ENCODE results near the gene PLPP2. TPM values are rescaled to one million over a fixed set of nuclear protein-coding genes. Genes with fewer than 3 reads are reported as not detected.

PLPP2 gene
- total and polyA plus RNA-seq, 2 of the 4 experiments (the other 2 are of a cell fraction): 2.3 to 4.2 TPM

- Histone ChIP-seq H4K20me1 (ENCODE audit: insufficient read depth, low read length) (peaks cover 49% of the 10 kb centered on the region), H2AK5ac (ENCODE audit: low read depth, low read length) (no peak overlapping the region), H4K5ac (ENCODE audit: low read depth, low read length) (no peak overlapping the region), H2BK5ac (ENCODE audit: low read depth, low read length, poor library complexity, severe bottlenecking) (no peak overlapping the region), H2BK120ac (ENCODE audit: low read depth, low read length) (no peak overlapping the region), H3K9me1 (ENCODE audit: insufficient read depth, low read length) (peaks cover 15% of the 10 kb centered on the region), H2BK15ac (ENCODE audit: low read depth, low read length) (no peak overlapping the region), H3K14ac (replicated peaks; ENCODE audit: low read depth, low read length) (no peak overlapping the region), H3K4me2 (ENCODE audit: low read depth, low read length) (no peak overlapping the region), H3K9ac (ENCODE audit: low read depth, low read length) (no peak overlapping the region), H3K4me1 (ENCODE audit: control insufficient read depth, insufficient read depth, low read length) (no peaks in the 10 kb centered on the region), H3K18ac (ENCODE audit: low read depth, low read length) (no peak overlapping the region), H3K23ac (ENCODE audit: low read depth, low read length) (no peak overlapping the region), H3K9me3 (ENCODE audit: control insufficient read depth, insufficient read depth, low read length) (peaks cover 19% of the 10 kb centered on the region), H3K4me3 (ENCODE audit: insufficient read depth, low read depth, low read length) (no peak overlapping the region), H3K4ac (ENCODE audit: low read depth, low read length) (no peak overlapping the region), H3K79me1 (ENCODE audit: low read depth in 1 of 2, low read length in 2 of 2) (peaks cover 31 to 73% of the 10 kb centered on the region in 2 experiments), H3K27ac (ENCODE audit: insufficient read depth, low read length) (no peak overlapping the region), H2BK20ac (ENCODE audit: low read depth, low read length) (no peak overlapping the region), H2AFZ (replicated peaks; ENCODE audit: low read length, poor library complexity) (no peak overlapping the region), H3K36me3 (ENCODE audit: control insufficient read depth, insufficient read depth, low read length) (peaks cover 85% of the 10 kb centered on the region), H4K8ac (ENCODE audit: low read depth in 2 of 2, low read length in 2 of 2) (no peak overlapping the region), H2AK9ac (replicated peaks; ENCODE audit: low read depth, low read length, poor library complexity) (no peak overlapping the region), H3K27me3 (ENCODE audit: control insufficient read depth, insufficient read depth, low read length) (no peaks in the 10 kb centered on the region), H3K56ac (ENCODE audit: extremely low read depth, insufficient read depth, low read length) (no peak overlapping the region), H4K91ac (ENCODE audit: insufficient read depth, low read depth, low read length) (no peak overlapping the region)
- 96% methylated on average over 4 of the region's 8 CpGs; no CpG with 5 or more reads in 1 of the 2 experiments for WGBS, 2 experiments (ENCODE audit: extremely low coverage in 2 of 2, insufficient read length in 1 of 2)
- TF ChIP-seq NFE2L2 (IDR thresholded peaks at IDR 0.05; ENCODE audit: low read depth, low read length): no peak
- TF ChIP-seq POLR2A (IDR thresholded peaks at IDR 0.05; ENCODE audit: low read depth, low read length): no peak
- TF ChIP-seq RFX5 (IDR thresholded peaks at IDR 0.05; ENCODE audit: low read depth, low read length): no peak
- no peak for TF ChIP-seq USF2 (IDR thresholded peaks at IDR 0.05; ENCODE audit: low read depth, low read length)
- TF ChIP-seq CHD1 (IDR thresholded peaks at IDR 0.05; ENCODE audit: low read depth, low read length): no peak
- TF ChIP-seq MXI1 (IDR thresholded peaks at IDR 0.05; ENCODE audit: borderline replicate concordance, low read depth, low read length): no peak
- TF ChIP-seq CTCF (conservative IDR thresholded peaks at IDR 0.05; ENCODE audit: low read depth, low read length): no peak
- TF ChIP-seq ELK1 (IDR thresholded peaks at IDR 0.05; ENCODE audit: borderline replicate concordance, low read depth, low read length): no peak
- TF ChIP-seq RCOR1 (IDR thresholded peaks at IDR 0.05; ENCODE audit: insufficient replicate concordance, low read length): no peak
- TF ChIP-seq SMC3 (IDR thresholded peaks at IDR 0.05; ENCODE audit: low read depth, low read length): no peak
- TF ChIP-seq MAZ (IDR thresholded peaks at IDR 0.05; ENCODE audit: borderline replicate concordance, low read depth, low read length): no peak
- no peak for TF ChIP-seq FOS (IDR thresholded peaks at IDR 0.05; ENCODE audit: low read depth, low read length)
- TF ChIP-seq MAFK (IDR thresholded peaks at IDR 0.05; ENCODE audit: low read depth, low read length): no peak
- TF ChIP-seq BHLHE40 (IDR thresholded peaks at IDR 0.05; ENCODE audit: low read depth, low read length): no peak
- TF ChIP-seq CEBPB (IDR thresholded peaks at IDR 0.05; ENCODE audit: low read depth, low read length): no peak
- TF ChIP-seq RAD21 (IDR thresholded peaks at IDR 0.05; ENCODE audit: low read length): no peak
- in situ Hi-C loops (cut with MboI; ENCODE audit: low sequenced_read_pairs): no loop called here
- ChIA-PET POLR2A (ENCODE audit: unreplicated experiment) (no interaction called here), CTCF (no interaction called here)
- intact Hi-C loops (cut with micrococcal nuclease): no loop called here
- ATAC-seq (ENCODE audit: low read depth) (no peak), DNase-seq (no peak)
- BruUV-seq (replicated peaks): no TSS peak
- dilution Hi-C loops (cut with HindIII; ENCODE audit: low sequenced_read_pairs, unreplicated experiment): no loop called here
Measured at GRCh38 chr19:324716-325115, 33.5 kb upstream of the PLPP2 start.

Data from IMR-90 (cell line).